ENCODE measurements around the gene TFR2. TPM values are rescaled to one million over a fixed set of nuclear protein-coding genes. Genes with fewer than 3 reads are reported as not detected.

The TFR2 gene
- 0.26 TPM in 1 of 2 replicates, not detected in the other for total RNA-seq

DNA sequence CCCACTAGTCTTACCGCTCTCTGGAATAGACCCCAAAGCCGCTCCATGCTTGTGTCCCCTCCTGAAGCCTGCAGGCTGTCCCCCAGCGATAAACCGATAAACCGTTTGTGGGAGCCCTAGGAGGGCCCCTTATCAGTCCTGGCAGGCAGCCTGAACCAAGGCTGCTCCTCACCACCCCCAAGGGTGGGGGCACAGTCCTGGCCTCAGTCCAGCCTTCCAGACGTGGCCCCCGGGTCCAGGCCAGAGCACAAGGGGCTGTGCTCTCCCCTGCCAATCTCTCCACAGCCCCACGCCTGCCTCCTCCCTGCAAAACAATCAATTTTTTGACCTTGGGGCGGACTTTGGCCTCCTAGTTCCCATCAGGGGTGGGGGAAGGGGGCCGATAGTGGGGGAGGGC, at the start of gene TFR2:
TFR2 (minus strand) TSS at position 90 of the 397 bp plus-strand sequence; CDS start at position 47, 43 bp downstream.

DNA sequence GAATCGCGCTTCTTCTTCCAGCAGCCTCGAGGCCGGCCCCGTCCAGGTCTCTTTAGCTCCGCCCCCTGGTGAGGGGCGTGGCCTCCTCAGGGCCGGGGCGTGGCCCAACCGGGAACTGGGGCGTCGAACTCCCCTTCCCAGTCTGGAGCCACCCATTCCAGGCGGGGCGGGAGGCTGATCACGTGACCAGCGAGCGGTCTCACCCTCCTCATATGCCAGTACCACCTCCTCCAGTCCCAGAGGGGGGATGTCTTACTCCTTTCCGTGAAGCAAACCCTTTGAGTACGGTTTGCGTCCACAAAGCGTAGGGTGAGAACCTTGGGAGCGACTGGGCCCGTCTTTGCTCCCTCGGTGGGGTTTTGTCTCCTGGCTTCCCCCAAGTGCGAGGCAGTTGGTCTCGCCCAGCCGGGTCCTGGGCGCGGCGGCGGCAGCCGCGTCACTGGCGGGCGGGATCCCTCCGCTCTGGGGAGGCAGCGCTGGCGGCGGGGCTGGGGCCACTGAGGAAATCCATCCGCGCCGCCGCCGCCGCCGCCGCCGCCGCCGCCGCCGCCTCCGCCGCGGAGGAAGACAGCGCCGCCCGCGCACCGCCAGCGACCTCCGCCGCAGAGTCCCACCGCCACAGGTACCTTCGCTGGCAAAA, 32.1 kb upstream of the TFR2 start, which contains the start of gene GNB2:
GNB2 (plus strand) TSS at position 439 of the 640 bp plus-strand sequence. CDS start 2,526 bp downstream, outside the sequence.

DNA sequence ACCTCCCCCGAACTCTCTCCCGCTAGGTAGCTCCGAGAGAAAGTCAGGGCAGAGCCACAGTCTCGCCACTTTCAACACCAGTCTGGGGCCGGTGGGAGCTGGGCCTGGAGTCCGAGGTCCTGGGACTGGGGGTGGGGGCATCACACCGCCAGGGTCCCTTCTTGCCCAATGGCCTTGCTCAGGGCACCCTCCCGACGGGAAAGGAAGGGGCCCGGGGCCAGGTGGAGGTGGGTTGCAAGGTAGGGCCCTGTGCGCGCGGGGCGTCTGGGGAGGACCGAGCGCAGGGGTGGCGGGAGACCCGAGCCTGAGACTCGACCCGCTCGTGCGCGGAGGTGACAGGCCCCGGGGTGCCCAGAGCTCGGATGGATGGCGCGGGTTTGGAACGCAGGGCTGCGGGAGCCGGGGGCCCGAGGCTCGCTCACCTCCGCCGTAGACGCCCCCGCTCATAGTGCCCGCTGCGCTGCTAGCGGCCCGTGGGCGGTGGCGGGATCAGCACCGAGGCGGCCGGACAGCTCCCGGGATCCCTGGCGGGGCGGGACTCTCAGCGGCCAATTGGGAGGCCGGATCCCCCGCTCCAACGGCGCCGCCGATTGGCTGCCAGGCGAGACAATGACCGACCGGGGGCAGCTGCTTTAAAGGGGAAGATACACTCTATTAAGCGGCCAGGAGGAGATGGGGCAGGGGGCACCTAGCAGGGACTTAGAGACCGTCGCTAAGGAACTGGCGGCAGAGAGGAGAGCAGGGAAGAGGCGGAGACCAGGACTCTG, 14.7 kb upstream of the TFR2 start, which contains the start of gene ACTL6B:
ACTL6B (minus strand) TSS at position 541 of the 767 bp plus-strand sequence; CDS start at position 447, 94 bp downstream.

DNA sequence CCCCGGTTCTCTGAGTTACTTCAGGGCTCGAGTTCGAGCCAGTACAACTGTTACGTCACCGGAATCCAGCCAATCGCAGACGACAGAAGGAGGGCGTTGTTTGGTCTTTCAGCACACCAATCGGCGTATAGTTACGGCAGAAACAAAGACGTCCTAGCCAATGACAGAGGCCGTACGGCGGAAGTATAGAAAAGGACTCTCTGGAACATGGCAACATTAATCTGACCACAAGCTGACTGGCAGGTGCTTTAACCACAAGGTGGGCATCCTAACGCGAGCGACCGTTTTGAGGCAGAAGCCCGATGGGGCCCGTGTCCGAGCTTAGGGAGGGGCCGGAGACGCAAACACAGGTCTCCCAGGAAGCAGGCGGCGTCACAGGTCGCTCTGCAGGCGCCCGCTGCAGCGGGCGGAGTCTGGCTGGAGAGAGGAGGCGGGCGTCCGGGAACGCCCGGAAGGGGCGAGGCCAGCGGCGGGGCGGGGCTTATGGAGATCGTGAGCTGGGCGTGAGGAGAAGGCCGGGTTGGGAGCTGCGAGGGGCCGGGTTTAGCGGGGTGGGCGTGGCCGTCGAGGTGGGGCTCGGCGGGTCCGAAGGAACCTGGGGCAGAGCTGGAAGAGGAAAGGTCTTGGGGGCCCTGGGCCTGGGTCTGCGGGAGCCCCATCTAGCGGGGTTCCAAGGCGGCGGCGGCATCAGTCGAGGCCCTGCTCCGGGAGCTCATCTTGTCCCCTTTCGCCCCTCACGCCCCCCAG, 29.2 kb downstream of the TFR2 start, which contains the start of gene MOSPD3:
MOSPD3 (plus strand) TSS at position 558 of the 747 bp plus-strand sequence. CDS start 252 bp downstream, outside the sequence.

DNA sequence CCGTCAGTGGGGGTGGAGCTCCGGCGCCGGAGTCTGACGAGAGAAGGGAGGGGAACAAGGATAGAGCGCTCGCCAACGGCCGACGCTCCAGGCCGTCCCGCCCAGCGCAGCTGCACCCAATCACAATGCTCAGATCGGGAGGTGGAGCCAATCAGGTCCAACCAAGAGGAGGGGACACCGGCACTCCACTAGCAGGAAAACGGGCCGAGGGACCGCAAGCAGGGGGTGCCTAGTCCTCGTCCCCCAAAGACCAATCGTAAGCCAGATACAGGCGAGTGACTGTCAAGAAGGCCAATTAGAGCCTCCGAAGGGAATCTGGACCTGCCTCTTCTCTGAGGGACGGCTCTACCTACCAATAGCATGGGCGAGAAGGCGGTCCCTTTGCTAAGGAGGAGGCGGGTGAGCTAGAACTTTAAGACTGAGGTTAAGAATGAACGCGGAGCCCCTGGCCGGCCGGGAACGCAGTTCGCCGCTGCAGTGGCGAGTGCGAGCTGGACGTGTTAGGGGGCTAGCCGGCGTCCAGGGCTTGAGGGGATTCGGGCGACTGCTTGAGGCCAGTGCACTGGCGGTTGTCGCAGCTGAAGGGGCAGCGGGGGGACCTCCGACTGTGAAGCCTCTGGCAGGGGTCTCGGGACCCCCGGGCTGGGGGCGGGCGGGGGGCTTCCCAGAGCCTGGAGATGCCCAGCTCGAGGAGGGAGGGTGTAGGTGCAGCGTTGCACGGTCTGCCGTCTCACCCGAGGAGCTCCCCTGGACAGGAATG, 54.9 kb downstream of the TFR2 start, which contains the start of gene FBXO24:
FBXO24 (plus strand) TSS at position 63 of the 760 bp plus-strand sequence; CDS start at position 361, 298 bp downstream.

DNA sequence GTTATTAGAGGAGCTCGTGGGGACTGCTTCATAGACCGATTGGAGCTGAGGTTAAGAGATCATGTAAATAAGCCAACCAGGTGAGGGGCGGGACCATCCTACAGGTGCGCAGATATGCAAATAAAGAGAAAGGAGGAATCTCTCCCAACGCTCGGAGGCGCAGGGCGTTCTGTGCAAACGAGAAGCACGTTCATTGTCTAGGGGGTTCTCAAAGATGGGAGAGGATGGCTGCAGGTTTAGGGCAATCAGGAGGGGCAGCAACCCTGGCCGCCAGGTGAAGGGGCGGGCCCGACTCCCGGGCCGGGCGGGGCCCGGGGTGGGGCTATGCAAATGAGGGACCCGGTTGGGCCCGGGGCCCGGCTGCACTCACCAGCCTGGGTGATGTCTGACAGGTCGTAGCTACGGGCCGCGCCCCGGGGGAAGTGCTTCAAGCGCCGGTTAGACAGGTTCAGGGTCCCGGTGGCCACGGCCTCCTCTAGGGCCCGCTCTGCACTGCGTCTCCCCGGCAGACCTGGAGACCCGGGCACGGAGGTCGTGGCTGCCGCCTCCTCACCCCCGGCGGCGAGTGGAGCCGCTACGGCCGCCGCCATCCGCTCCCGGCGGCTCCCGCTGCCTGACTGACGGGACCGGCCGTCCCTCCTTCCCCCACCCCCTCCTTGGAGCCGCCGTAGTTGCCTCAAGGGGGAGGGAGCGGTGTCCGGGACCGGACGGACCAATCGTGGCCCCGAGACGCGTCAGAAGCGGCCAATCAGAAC, 55.7 kb downstream of the TFR2 start, which contains the start of gene LRCH4:
LRCH4 (minus strand) TSS at position 619 of the 755 bp plus-strand sequence; CDS start at position 590, 29 bp downstream.

DNA sequence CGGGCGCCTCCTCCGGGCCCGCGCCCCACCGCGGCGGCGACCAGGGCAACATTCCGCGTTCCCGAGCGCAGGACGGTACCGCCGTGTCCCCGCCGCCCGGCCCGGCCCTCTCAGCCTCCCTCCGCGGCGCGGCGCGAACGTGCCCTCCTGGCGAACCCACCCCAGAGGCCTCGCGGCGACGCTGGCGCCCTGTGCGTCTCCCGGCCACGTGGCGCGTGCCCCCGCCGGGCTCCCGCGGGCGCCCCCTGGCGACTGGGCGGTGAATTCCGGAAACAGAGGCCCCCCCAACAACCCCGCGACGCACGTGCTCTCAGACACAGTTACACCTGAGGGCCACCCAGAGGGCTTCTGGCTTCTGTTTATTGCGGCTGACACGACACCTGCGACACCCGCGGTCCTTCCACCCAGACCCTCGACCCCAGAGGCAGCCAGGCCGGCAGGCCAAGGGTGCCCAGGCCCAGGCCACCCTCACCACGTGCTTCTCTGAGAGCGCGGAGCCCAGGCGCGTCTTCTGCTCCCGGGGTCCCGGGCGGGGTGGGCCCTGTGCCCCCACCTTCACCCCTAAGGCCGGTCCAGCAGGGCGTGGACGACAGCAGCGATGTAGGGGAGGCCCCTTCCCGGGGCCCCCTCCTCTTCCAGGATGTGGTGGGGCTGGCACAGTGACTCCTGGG, 67.5 kb downstream of the TFR2 start, which contains the start of gene SAP25:
SAP25 (minus strand) TSS at position 210 of the 671 bp plus-strand sequence; CDS start at position 52, 158 bp downstream.

Other genes starting within 250 kb of the TFR2 start
- 2.1 and 2.7 TPM in 2 replicates for gene ZCWPW1, start 212.8 kb downstream of the TFR2 start, total RNA-seq
- gene MEPCE, start 211.7 kb downstream of the TFR2 start, total RNA-seq = 29.6 and 31.0 TPM in 2 replicates
- 5.9 and 11.8 TPM in 2 replicates for gene PPP1R35, start 205.1 kb downstream of the TFR2 start, total RNA-seq
- 0.17 and 0.32 TPM in 2 replicates for gene SPACDR, start 177.3 kb downstream of the TFR2 start, total RNA-seq
- 7.5 and 14.5 TPM in 2 replicates for gene TSC22D4, start 162.3 kb downstream of the TFR2 start, total RNA-seq
- 2.0 and 2.4 TPM in 2 replicates for gene NYAP1, start 157.6 kb downstream of the TFR2 start, total RNA-seq
- gene AGFG2, start 102.3 kb downstream of the TFR2 start, total RNA-seq = 3.0 and 4.3 TPM in 2 replicates
- 0.16 TPM in 1 of 2 replicates, not detected in the other for gene SAP25, start 67.7 kb downstream of the TFR2 start, total RNA-seq
- 9.0 and 9.6 TPM in 2 replicates for gene LRCH4, start 55.4 kb downstream of the TFR2 start, total RNA-seq
- 0.43 and 0.47 TPM in 2 replicates for gene FBXO24, start 55.2 kb downstream of the TFR2 start, total RNA-seq
- 102 and 107 TPM in 2 replicates for gene PCOLCE, start 39.2 kb downstream of the TFR2 start, total RNA-seq
- 4.0 and 5.4 TPM in 2 replicates for gene MOSPD3, start 29.0 kb downstream of the TFR2 start, total RNA-seq
- not detected in 2 replicates for gene ACTL6B, start 14.9 kb upstream of the TFR2 start, total RNA-seq
- 53.9 and 54.8 TPM in 2 replicates for gene GNB2, start 32.2 kb upstream of the TFR2 start, total RNA-seq
- 13.6 and 22.8 TPM in 2 replicates for gene GIGYF1, start 52.7 kb upstream of the TFR2 start, total RNA-seq
- gene POP7, start 64.6 kb upstream of the TFR2 start, total RNA-seq = 26.2 and 31.2 TPM in 2 replicates
- not detected in 2 replicates for gene EPO, start 78.9 kb upstream of the TFR2 start, total RNA-seq
- gene ZAN, start 92.0 kb upstream of the TFR2 start, total RNA-seq = not detected in 2 replicates
- 41.0 and 95.5 TPM in 2 replicates for gene EPHB4, start 186.0 kb upstream of the TFR2 start, total RNA-seq
- gene SLC12A9, start 211.2 kb upstream of the TFR2 start, total RNA-seq = 9.4 and 14.5 TPM in 2 replicates
- gene TRIP6, start 225.8 kb upstream of the TFR2 start, total RNA-seq = 73.1 and 81.6 TPM in 2 replicates
- 35.1 and 40.8 TPM in 2 replicates for gene SRRT, start 233.6 kb upstream of the TFR2 start, total RNA-seq
- gene UFSP1, start 248.2 kb upstream of the TFR2 start, total RNA-seq = 2.7 and 5.4 TPM in 2 replicates